GM12892 (cell line): ENCODE data around the gene POLR2E.
"Not testable (repeated sequence)": the region's sequence is repeated elsewhere in the genome, so short reads cannot be mapped to it uniquely, and the experiment has no call there.

Source experiments
- DNase-seq: peaks from one replicate; pipeline ENCODE4 v3.0.0; 2011; ENCODE audit not compliant: insufficient read length
- FAIRE-seq: peaks from 2 replicates; lab custom pipeline; 2011; peaks lifted over from hg19 to GRCh38; lab: Jason Lieb, UNC
- POLR2A ChIP-seq: IDR thresholded peaks from 2 replicates; pipeline ENCODE4 v1.6.1; 2011; ENCODE audit warnings: low read depth, low read length, control low read depth
- POLR2AphosphoS5 ChIP-seq: IDR thresholded peaks from 2 replicates; pipeline ENCODE4 v1.6.1; 2011; ENCODE audit warnings: low read depth, low read length, control low read depth
- TAF1 ChIP-seq: IDR thresholded peaks from 2 replicates; pipeline ENCODE4 v1.6.1; 2011; ENCODE audit warnings: low read depth, mild to moderate bottlenecking, control low read depth, low read length, borderline replicate concordance

The POLR2E gene

DNA sequence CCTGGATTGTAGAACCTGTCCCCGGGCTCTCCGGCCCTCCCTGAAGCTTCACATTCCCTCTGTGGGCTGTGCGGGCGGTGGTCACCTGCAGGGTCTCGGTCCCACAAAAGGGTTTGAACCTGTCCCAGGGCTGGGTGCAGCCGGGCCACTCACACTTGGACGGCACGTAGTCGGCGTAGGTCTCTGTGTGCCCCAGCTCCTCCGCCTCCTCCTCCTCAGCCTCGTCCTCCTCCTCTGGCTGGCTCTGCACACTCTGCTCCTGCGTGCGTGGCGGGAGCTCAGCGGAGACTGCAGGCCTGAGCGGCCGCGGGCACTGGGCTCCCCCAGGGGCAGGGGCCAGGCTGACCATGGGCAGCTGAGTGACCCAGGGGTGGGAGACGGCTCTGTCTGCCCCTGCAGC is 28.2 kb upstream of the POLR2E start:
- TF ChIP-seq TAF1: no peak
- no peak for TF ChIP-seq POLR2AphosphoS5
- TF ChIP-seq POLR2A: no peak
- FAIRE-seq: no peak
- no peak for DNase-seq

DNA sequence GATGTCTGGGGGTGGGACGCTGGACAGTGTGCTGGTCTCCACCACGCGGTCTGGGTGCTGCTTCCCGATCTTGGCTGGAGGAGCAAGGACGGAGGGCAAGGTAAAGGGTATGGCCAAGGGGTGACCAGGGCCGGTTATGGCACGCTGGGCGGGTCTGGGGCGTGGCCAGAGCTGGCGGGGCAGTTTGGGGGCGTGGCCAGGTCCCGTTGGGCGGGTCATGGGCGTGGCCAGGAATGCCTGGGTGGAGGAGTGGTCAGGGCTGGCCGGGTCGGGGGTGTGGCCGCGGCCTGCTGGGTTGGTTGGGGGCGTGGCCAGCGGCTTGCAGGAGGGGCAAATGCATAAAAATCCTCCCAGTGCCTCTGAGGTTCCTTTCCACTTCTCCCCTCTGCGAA is 27.8 kb upstream of the POLR2E start:
- TF ChIP-seq POLR2AphosphoS5 (no peak), TAF1 (no peak), POLR2A (no peak)
- peak; percentile 93 for DNase-seq
- peak; percentile 74 for FAIRE-seq

GRCh38 chr19:1122021-1122971 is 27.1 kb upstream of the POLR2E start:
- TF ChIP-seq POLR2A: no peak
- TF ChIP-seq TAF1: no peak
- no peak for TF ChIP-seq POLR2AphosphoS5
- DNase-seq: no peak
- FAIRE-seq: no peak

DNA sequence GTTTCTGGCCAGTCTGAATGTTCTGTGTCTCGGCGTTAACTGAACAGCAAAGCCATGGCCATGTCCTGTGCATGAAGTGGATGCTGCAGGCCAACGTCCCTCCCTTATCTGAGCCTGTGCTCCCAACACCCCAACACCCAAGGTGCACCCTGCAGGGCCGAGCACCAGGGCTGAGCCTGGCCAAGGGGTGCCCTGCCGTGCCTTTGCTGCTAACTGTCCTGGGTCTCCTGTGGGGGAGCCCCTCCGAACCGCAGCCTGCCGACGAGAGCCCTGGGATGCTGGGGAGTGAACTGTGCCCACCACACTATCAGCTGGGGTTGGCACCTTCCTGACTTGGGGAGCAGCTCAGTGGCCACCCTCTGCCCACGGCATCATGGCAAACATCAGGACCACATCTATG is 26.2 kb upstream of the POLR2E start:
- DNase-seq: no peak
- TF ChIP-seq POLR2A (no peak), TAF1 (no peak), POLR2AphosphoS5 (no peak)
- FAIRE-seq: no peak

DNA sequence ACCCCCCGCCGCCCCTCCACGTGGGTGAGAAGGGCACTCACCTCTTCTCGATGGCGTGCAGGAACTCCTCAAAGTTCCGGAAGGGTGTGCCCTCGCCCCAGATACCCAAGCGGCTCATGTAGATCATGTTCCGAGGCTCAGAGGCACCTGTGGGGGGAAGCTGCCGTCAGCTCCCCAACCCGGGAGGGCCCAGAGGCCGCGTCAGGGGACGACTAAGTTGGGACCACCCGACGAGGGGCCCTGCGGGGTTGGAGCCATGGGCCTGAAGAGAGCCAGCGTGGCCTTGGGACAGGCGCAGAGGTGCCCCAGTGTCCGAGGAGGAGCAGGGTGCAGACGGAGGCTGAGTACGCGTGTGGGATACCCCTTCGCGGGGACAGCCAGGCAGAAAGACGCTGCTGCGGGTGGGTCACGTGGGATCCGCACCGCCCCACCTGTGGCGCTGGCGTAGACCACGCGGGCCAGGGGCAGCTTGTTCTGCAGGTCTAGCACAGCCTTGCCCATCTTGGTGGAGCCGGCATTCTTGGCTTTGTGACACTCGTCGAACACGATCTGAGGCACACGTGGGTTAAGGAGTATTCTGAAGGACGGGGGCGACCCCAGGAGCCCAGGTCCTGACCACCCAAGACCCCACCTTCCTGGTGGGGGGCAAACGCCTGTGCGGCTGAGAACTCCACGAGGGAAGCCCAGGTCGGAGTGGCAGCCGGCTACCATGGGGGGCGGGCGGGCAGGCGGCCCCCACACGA is 24.5 kb upstream of the POLR2E start:
- TF ChIP-seq TAF1 (no peak), POLR2A (no peak), POLR2AphosphoS5 (no peak)
- no peak for FAIRE-seq
- no peak for DNase-seq

DNA sequence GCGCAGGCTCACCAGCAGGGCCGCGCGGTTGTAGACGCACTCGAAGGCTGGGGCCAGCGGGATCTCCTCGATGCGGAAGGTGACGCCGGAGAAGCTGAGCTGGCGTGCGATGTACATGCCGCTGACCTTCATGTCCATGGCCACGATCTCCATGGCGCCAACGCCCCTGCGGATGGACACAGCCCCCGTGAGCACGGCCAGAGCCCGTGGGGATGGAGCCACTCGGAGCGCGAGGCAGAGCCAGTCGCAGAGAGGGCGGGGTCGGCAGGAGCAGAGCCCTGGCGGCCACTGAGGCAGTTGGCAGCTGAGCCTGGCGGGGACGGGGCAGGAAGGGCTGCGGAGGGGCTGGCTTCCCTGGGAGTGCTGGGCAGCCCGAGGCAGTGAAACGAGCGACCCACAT is 23.8 kb upstream of the POLR2E start:
- no peak for FAIRE-seq
- TF ChIP-seq TAF1: no peak
- no peak for TF ChIP-seq POLR2A
- TF ChIP-seq POLR2AphosphoS5: no peak

GRCh38 chr19:1117654-1118053 is 22.5 kb upstream of the POLR2E start:
- TF ChIP-seq POLR2A (no peak), POLR2AphosphoS5 (no peak), TAF1 (no peak)
- FAIRE-seq (no peak), DNase-seq (no peak)

More for the DNA sequence above, 23.8 kb upstream of the POLR2E start:
- DNase-seq: no peak

GRCh38 chr19:1116726-1117581 is 21.8 kb upstream of the POLR2E start:
- no peak for FAIRE-seq
- TF ChIP-seq TAF1 (no peak), POLR2AphosphoS5 (no peak), POLR2A (no peak)
- DNase-seq: no peak

- TF ChIP-seq POLR2AphosphoS5 (no peak), TAF1 (no peak), POLR2A (no peak)
- no peak for FAIRE-seq
- DNase-seq: no peak
Observed at GRCh38 chr19:1115646-1116420, 20.7 kb upstream of the POLR2E start.

DNA sequence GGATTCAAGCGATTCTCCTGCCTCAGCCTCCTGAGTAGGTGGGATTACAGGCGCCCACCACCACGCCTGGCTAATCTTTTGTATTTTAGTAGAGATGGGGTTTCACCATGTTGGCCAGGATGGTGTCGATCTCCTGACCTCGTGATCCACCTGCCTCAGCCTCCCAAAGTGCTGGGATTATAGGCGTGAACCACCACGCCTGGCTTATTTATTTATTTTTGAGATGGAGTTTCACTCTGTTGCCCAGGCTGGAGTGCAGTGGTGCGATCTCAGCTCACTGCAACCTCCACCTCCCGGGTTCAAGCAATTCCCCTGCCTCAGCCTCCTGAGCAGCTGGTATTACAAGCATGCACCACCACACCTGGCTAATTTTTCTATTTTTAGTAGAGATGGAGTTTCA is 19.6 kb upstream of the POLR2E start:
- not testable (repeated sequence) for FAIRE-seq, DNase-seq
